ENCODE measurements around the gene MSH5.

- TF ChIP-seq POLR2A (IDR thresholded peaks at IDR 0.05; ENCODE audit: low read depth, low read length) = no peak
- TF ChIP-seq SPI1 (IDR thresholded peaks at IDR 0.05; ENCODE audit: low read depth, low read length) = no peak
- no peak for TF ChIP-seq PAX5 (IDR thresholded peaks at IDR 0.05; ENCODE audit: insufficient read depth, low read length, severe bottlenecking)
Observed at GRCh38 chr6:31706599-31706998, 33.2 kb upstream of the MSH5 start, which contains the start of gene LY6G6F.

Data from GM12891 (cell line).